Ectodermal cell (in vitro differentiated cells): ENCODE results near the gene ADAP1.
"Not testable (repeated sequence)": the region's sequence is repeated elsewhere in the genome, so short reads cannot be mapped to it uniquely, and the experiment has no call there.

Experiments
- H3K27ac ChIP-seq: 2 replicates; pipeline ENCODE4 v1.7.0; 2013; ENCODE audit warnings: mild to moderate bottlenecking, low read depth, low read length; ENCODE audit not compliant: insufficient read depth, poor library complexity, severe bottlenecking
- H3K27me3 ChIP-seq: 2 replicates; pipeline ENCODE4 v1.7.0; 2013; ENCODE audit warnings: mild to moderate bottlenecking, low read length; ENCODE audit not compliant: insufficient read depth, control insufficient read depth, poor library complexity, severe bottlenecking
- H3K36me3 ChIP-seq: one replicate; pipeline ENCODE4 v1.7.0; 2013; ENCODE audit warnings: low read length; ENCODE audit not compliant: control insufficient read depth, insufficient read depth
- H3K4me1 ChIP-seq: one replicate; pipeline ENCODE4 v1.7.0; 2013; ENCODE audit warnings: low read length; ENCODE audit not compliant: control insufficient read depth, insufficient read depth
- H3K4me3 ChIP-seq: 2 replicates; pipeline ENCODE4 v1.7.0; 2013; ENCODE audit warnings: low read depth, low read length, control low read depth; ENCODE audit not compliant: insufficient read depth
- H3K9me3 ChIP-seq: 2 replicates; pipeline ENCODE4 v1.7.0; 2013; ENCODE audit warnings: mild to moderate bottlenecking, low read length, moderate library complexity; ENCODE audit not compliant: control insufficient read depth
- WGBS, 2 experiments: methylation state at CpG; one replicate each; pipeline ENCODE4 v1.1.7; 2013; ENCODE audit warnings: missing lambda C conversion rate in 2 of 2; 5-methylcytosine and 5-hydroxymethylcytosine counted together

ADAP1 gene

DNA sequence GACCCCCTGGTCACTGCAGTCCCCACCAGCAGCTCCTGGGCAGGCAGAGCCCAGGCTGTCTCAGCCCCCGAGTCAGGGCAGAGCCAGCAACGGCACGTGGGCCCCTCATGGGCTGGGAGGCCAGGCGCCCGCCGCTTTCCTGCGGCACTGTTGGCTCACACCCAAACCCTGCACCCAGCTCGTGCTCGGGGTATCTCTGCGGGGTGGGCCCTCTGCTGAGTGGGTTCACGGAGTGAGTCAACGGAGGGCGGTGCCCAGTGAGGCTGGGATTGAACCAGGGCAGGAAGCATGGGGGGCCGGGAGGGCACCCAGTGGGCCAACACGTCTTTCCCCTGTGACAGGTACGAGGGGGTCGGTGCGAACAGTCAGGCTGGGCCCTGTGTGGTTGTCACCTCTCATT, 28.9 kb downstream of the ADAP1 start:
- Histone ChIP-seq H3K27me3 (no peaks in the 10 kb centered on the region), H3K27ac (no peak overlapping the region), H3K4me1 (peaks cover 4% of the 10 kb centered on the region), H3K9me3 (no peaks in the 10 kb centered on the region), H3K36me3 (no peaks in the 10 kb centered on the region), H3K4me3 (no peak overlapping the region)
- 89 to 90% methylated on average over 18 of the region's 18 CpGs for WGBS, 2 experiments

- Histone ChIP-seq H3K9me3 (no peaks in the 10 kb centered on the region), H3K4me1 (peaks cover 4% of the 10 kb centered on the region), H3K36me3 (no peaks in the 10 kb centered on the region), H3K27ac (no peak overlapping the region), H3K27me3 (no peaks in the 10 kb centered on the region), H3K4me3 (no peak overlapping the region)
- WGBS, 2 experiments: 88 to 89% methylated on average over 24 of the region's 24 CpGs
Observed at GRCh38 chr7:924541-925231, 29.8 kb downstream of the ADAP1 start.

GRCh38 chr7:924042-924441, 30.4 kb downstream of the ADAP1 start:
- not testable (repeated sequence) for H3K27ac ChIP-seq, H3K27me3 ChIP-seq, H3K4me3 ChIP-seq, H3K4me1 ChIP-seq, H3K36me3 ChIP-seq, H3K9me3 ChIP-seq
- WGBS, 2 experiments: 83 to 85% methylated on average over 8 to 17 of the region's 25 CpGs

GRCh38 chr7:923108-924041, 31.1 kb downstream of the ADAP1 start:
- Histone ChIP-seq H3K27ac (no peak overlapping the region), H3K36me3 (no peaks in the 10 kb centered on the region), H3K27me3 (no peaks in the 10 kb centered on the region), H3K4me3 (no peak overlapping the region), H3K4me1 (peaks cover 4% of the 10 kb centered on the region), H3K9me3 (no peaks in the 10 kb centered on the region)
- WGBS, 2 experiments: 81 to 83% methylated on average over 40 of the region's 40 CpGs

GRCh38 chr7:922334-923107, 32.0 kb downstream of the ADAP1 start:
- 85% methylated on average over 26 to 28 of the region's 29 CpGs for WGBS, 2 experiments
- no peak overlapping the region for H3K27ac ChIP-seq
- H3K9me3 ChIP-seq: no peaks in the 10 kb centered on the region

DNA sequence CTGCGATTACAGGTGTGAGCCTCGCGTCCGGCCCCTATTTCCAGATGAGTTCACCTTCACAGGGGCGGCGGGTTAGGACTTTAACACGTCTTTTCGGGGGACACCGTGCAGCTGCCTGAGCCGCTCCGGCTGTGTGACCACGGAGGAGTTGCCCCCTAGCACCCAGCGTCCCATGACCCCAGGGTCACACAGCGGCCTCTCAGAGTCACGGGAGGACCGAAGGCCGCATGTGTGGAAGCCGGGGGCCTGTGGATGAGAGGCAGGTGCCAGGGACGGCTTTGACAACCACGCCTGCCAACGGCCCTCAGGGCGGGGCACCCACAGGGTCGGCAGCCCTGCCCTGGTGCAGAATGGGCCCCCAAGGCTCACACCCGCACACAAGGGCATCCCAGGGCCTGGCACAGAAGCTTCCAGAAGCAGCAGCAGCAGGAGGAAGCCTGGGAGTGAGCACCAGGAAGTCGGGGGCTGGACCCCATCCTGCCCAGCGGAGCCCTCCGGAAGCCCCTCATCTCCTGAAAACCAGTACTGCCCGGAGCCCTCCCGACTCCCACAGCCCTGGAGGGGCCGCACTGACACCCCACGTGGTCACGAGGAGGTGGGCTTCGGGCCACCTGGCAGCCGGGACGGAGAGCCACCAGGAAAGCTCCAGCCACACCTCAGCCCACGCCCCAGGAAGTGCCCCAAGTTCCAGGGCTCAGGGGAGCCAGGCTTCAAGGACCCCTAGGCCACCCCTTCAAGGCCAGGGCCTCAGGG, 32.7 kb downstream of the ADAP1 start:
- Histone ChIP-seq H3K9me3 (no peaks in the 10 kb centered on the region), H3K4me3 (no peak overlapping the region), H3K27ac (no peak overlapping the region), H3K4me1 (peaks cover 4% of the 10 kb centered on the region), H3K36me3 (no peaks in the 10 kb centered on the region), H3K27me3 (no peaks in the 10 kb centered on the region)
- 90 to 91% methylated on average over 36 of the region's 36 CpGs for WGBS, 2 experiments

More at GRCh38 chr7:922334-923107, 32.0 kb downstream of the ADAP1 start:
- no peak overlapping the region for H3K4me3 ChIP-seq
- H3K27me3 ChIP-seq: no peaks in the 10 kb centered on the region
- no peaks in the 10 kb centered on the region for H3K36me3 ChIP-seq
- peaks cover 4% of the 10 kb centered on the region for H3K4me1 ChIP-seq

- no peak overlapping the region for H3K4me3 ChIP-seq
- H3K4me1 ChIP-seq: peaks cover 4% of the 10 kb centered on the region
- no peaks in the 10 kb centered on the region for H3K36me3 ChIP-seq
- no peak overlapping the region for H3K27ac ChIP-seq
- H3K27me3 ChIP-seq: no peaks in the 10 kb centered on the region
- H3K9me3 ChIP-seq: no peaks in the 10 kb centered on the region
- 92% methylated on average over 15 of the region's 15 CpGs for WGBS, 2 experiments
Observed at GRCh38 chr7:921071-921461, 33.4 kb downstream of the ADAP1 start.

DNA sequence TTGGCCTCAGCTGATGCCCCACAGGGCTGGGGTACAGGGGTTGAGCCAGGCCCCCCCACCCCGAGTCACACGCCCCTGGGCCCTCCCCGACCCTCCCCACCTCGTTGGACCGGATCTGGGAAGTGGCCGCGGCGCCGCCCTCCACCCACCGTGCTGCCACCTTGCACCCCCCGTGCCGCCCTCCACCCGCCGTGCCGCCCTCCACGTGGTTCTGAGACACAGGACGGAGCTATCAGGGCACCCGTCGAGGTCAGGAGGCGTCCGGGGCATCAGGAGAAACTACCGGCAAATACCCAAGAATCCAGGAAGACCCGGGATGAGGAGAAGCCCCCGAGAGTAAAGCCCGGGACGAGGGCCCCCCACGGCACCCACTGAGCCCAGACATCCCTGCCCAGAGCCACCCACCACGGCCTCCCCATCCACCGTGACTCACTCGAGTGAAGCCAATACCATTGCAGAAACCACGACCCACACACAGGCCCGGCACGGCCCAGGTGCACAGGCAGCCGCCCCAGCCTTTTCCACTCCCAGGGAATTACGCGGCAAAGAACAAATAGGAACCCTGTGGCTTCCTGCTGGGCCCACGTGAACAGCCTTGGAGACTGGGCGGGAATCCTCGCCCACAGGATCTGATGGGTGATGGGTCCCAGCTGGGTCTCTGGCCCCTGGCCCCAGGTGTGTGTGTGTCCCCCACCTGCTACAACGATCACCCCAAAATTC, 34.0 kb downstream of the ADAP1 start:
- WGBS, 2 experiments: 87 to 88% methylated on average over 40 of the region's 40 CpGs
- Histone ChIP-seq H3K27ac (no peak overlapping the region), H3K4me3 (no peak overlapping the region), H3K36me3 (no peaks in the 10 kb centered on the region), H3K27me3 (no peaks in the 10 kb centered on the region), H3K9me3 (no peaks in the 10 kb centered on the region), H3K4me1 (peaks cover 4% of the 10 kb centered on the region)

- whole genome bisulfite sequencing, 2 experiments: 91 to 93% methylated on average over 26 of the region's 26 CpGs
- Histone ChIP-seq H3K27me3 (no peaks in the 10 kb centered on the region), H3K27ac (no peak overlapping the region), H3K4me3 (no peak overlapping the region), H3K9me3 (no peaks in the 10 kb centered on the region), H3K4me1 (peaks cover 4% of the 10 kb centered on the region), H3K36me3 (no peaks in the 10 kb centered on the region)
Observed at GRCh38 chr7:919924-920341, 34.5 kb downstream of the ADAP1 start.
